ENCODE data around the gene ARID1B. TPM values are rescaled to one million over a fixed set of nuclear protein-coding genes. Genes with fewer than 3 reads are reported as not detected.
A peak's percentile ranks its signal among the peaks of the same experiment; 100 is the strongest.

ARID1B gene
- total RNA-seq, 4 donors from 2014 or later, result 25.2 to 103 (median 59.5) TPM

DNA sequence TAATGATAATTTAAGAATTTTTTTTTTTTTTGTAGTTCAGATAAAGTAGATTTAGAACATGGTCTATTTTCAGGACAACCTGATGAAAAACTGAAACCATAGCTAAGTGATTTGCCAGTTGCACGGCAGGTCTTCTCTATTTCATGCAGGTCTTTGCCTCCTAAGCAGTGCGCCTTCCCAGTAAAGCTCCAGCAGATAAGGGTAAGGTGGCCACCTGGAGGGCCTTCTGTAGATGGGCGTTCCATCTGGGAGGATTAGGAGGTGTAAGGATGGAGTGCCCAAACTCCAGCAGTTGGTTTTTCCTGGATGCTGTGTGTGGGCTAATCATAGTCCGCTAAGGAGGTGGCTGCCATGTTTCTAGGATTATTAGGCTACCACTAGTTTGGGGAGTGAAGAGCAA lies 107.1 kb downstream of the ARID1B start:
- no peak for DNase-seq
- Histone ChIP-seq H3K9me3 (no peaks in the 10 kb centered on the region), H3K36me3 (no peaks in the 10 kb centered on the region), H3K27me3 (no peaks in the 10 kb centered on the region), H3K27ac (peak overlapping the region in 1 of 4 donors; percentile 71), H3K4me3 (no peak overlapping the region), H3K4me1 (peaks cover 9 to 77% (median 15%) of the 10 kb centered on the region in 3 donors)
- no peak for TF ChIP-seq POLR2A (IDR thresholded peaks at IDR 0.05)
- TF ChIP-seq, protein P1, sequence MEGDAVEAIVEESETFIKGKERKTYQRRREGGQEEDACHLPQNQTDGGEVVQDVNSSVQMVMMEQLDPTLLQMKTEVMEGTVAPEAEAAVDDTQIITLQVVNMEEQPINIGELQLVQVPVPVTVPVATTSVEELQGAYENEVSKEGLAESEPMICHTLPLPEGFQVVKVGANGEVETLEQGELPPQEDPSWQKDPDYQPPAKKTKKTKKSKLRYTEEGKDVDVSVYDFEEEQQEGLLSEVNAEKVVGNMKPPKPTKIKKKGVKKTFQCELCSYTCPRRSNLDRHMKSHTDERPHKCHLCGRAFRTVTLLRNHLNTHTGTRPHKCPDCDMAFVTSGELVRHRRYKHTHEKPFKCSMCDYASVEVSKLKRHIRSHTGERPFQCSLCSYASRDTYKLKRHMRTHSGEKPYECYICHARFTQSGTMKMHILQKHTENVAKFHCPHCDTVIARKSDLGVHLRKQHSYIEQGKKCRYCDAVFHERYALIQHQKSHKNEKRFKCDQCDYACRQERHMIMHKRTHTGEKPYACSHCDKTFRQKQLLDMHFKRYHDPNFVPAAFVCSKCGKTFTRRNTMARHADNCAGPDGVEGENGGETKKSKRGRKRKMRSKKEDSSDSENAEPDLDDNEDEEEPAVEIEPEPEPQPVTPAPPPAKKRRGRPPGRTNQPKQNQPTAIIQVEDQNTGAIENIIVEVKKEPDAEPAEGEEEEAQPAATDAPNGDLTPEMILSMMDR (IDR thresholded peaks at IDR 0.05), result no peak
- 85 to 100% methylated on average over 3 to 4 of the region's 4 CpGs for WGBS, 2 donors
- intact Hi-C loops (cut with DNase I), result no loop called here

DNA sequence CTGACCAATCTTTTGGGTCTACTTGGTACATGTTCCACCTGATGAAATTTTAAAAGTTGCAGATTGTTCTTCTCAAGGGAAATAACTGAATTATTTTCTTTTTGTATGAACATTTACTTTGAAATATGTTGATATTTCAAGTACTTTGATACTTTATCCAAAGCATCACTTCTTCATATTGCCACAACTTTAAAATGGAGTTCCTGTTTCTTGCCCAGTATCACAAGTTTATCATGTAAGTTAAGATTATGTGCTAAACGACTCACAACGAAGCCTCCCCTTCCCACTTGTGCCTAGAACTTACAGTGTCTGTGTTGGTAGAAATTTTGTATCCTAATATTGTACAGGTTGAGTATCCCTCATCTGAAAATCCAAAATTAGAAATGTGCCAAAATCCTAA lies 108.4 kb downstream of the ARID1B start:
- H3K36me3 ChIP-seq, result no peaks in the 10 kb centered on the region
- intact Hi-C loops (cut with DNase I), result no loop called here
- no peak overlapping the region for H3K27ac ChIP-seq
- peaks cover 9 to 74% (median 15%) of the 10 kb centered on the region in 3 donors for H3K4me1 ChIP-seq
- no peak for DNase-seq
- H3K27me3 ChIP-seq, result no peaks in the 10 kb centered on the region
- 53 to 79% methylated on average over 2 of the region's 2 CpGs for WGBS, 2 donors
- H3K9me3 ChIP-seq, result no peaks in the 10 kb centered on the region
- no peak overlapping the region for H3K4me3 ChIP-seq
- TF ChIP-seq POLR2A (IDR thresholded peaks at IDR 0.05), result no peak
- TF ChIP-seq, protein P1 (IDR thresholded peaks at IDR 0.05), result no peak

DNA sequence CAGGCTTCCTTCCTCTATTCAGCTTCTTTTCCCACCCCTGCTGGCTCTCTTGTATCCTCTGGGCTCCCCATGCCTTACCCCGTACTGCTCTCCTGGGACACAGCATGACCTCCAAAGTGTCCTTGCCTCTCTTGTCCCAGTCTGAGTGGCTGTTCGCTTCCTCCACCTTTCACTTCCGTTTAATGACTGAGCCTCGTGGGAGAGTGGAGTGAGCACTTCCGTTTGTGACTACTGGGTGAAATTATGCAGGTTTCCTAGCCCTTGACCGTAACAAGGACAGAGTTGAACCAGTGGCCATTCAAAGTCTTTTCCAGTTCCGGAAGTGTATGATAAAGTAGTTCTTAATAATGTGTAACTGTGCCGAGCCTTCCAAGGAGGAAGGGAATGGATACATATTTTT lies 109.2 kb downstream of the ARID1B start:
- H3K4me1 ChIP-seq, result peaks cover 9 to 74% (median 10%) of the 10 kb centered on the region in 3 donors
- H3K4me3 ChIP-seq, result no peak overlapping the region
- intact Hi-C loops (cut with DNase I), result no loop called here
- H3K27me3 ChIP-seq, result no peaks in the 10 kb centered on the region
- H3K27ac ChIP-seq, result no peak overlapping the region
- TF ChIP-seq POLR2A (IDR thresholded peaks at IDR 0.05), result no peak
- TF ChIP-seq, protein P1 (IDR thresholded peaks at IDR 0.05), result no peak
- H3K9me3 ChIP-seq, result no peaks in the 10 kb centered on the region
- DNase-seq, result no peak
- H3K36me3 ChIP-seq, result no peaks in the 10 kb centered on the region
- WGBS, 2 donors, result 60 to 65% methylated on average over 6 to 8 of the region's 8 CpGs

DNA sequence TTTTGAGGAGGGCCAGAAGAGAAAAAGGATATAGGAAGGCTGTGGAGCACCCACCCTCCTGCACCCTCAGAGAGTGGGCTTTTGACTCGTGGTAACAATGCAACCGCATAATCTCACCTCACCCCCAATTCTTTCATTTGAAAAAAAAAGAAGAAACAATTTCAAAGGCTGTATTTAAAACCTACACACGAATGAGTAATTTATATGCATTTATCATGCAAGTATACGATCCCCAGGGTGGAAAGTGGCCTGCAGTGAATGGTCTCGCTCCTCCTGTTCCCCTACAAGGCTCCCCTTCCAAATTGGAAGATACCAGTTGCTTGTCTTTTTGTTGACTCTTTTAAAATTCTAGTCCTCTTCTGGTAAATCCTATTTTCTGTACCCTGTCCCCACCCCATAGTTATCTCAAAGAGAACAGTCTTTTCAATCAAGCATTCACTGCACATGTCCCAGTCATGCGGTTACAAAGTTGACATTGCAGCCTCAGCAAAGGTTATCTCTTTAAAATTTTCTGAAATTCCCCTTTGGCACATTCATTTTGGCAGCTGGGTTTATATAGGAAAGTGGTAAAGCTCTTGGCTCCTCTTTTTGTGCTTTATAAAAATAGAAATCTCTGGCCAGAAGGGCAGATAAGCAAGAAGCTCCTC lies 110.6 kb downstream of the ARID1B start:
- H3K9me3 ChIP-seq, result no peaks in the 10 kb centered on the region
- intact Hi-C loops (cut with DNase I), result no loop called here
- no peak for DNase-seq
- peaks cover 9 to 62% (median 10%) of the 10 kb centered on the region in 3 donors for H3K4me1 ChIP-seq
- no peak overlapping the region for H3K4me3 ChIP-seq
- no peaks in the 10 kb centered on the region for H3K36me3 ChIP-seq
- no peak overlapping the region for H3K27ac ChIP-seq
- TF ChIP-seq, protein P1 (IDR thresholded peaks at IDR 0.05), result no peak
- TF ChIP-seq POLR2A (IDR thresholded peaks at IDR 0.05), result no peak
- WGBS, 2 donors, result 77 to 89% methylated on average over 6 of the region's 6 CpGs
- no peaks in the 10 kb centered on the region for H3K27me3 ChIP-seq

DNA sequence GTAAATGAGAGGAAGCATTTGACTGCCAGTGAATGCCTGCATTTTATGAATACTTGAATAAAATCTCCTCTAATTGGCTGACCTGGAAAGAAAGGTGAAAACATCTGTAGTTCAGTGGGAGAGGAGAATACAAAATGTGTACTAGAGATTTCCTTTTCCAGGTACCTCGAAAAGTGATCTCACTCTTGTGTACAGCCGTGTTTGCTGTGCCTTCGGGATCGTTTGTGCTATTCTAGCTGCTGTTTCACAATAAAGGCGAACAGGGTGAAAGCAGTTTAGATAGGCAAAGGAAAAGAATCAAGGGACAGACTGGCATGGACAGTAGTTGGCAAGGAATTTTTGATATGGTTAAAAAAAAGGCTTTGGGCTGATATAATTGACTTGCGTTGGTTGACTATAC lies 112.3 kb downstream of the ARID1B start:
- intact Hi-C loops (cut with DNase I), result no loop called here
- DNase-seq, result no peak
- peaks cover 0 to 45% (median 0%) of the 10 kb centered on the region in 3 donors for H3K4me1 ChIP-seq
- H3K27ac ChIP-seq, result no peak overlapping the region
- no peak overlapping the region for H3K4me3 ChIP-seq
- no peaks in the 10 kb centered on the region for H3K27me3 ChIP-seq
- no peaks in the 10 kb centered on the region for H3K36me3 ChIP-seq
- no peak for TF ChIP-seq POLR2A (IDR thresholded peaks at IDR 0.05)
- TF ChIP-seq, protein P1 (IDR thresholded peaks at IDR 0.05), result no peak
- H3K9me3 ChIP-seq, result no peaks in the 10 kb centered on the region
- 89 to 90% methylated on average over 6 of the region's 6 CpGs for WGBS, 2 donors
